NCI-H2107 (cell line): ENCODE data around the gene NEDD4L.
A peak's percentile ranks its signal among the peaks of the same experiment; 100 is the strongest.

ENCODE experiments used
- DNase-seq: peaks from one replicate; lab custom pipeline; 2025; lab: John Stamatoyannopoulos, UW

The NEDD4L gene

DNA sequence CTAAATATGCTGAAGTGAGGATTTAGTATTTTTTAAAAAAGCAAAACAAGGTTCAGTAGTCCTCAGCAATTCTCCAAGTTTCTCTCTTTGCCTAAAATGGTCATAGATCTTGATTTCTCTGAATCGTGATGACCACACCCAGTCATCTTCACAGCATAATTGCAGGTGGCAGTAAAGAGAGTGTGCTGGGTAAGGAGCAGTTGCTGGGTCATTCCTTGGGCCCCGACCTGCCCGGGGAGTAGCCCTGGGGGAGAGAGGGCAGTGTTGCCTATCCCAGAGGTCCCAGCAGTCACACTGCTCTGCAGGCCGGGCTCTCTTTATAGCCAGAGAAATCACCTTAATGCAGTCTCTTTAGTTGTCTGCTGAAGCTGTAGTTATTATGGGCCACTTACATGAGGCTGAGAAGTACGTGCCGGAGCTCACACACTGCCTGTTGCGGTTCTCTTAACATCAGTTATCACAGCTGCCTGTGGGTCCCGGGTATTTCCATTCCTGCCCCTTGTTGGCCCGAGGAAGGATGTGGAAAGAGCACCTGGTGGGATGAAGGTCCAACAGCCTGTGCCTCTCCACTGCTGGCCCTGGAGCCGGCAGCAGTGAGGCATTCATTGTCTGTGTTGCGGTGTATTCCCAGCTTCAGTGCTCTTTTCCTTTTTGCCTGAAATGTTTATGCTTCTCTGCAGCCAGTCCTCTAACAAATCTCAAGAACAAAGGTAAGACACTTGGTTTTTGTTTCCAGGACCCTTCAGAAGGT is 354.8 kb downstream of the NEDD4L start:
- DNase-seq: no peak

DNA sequence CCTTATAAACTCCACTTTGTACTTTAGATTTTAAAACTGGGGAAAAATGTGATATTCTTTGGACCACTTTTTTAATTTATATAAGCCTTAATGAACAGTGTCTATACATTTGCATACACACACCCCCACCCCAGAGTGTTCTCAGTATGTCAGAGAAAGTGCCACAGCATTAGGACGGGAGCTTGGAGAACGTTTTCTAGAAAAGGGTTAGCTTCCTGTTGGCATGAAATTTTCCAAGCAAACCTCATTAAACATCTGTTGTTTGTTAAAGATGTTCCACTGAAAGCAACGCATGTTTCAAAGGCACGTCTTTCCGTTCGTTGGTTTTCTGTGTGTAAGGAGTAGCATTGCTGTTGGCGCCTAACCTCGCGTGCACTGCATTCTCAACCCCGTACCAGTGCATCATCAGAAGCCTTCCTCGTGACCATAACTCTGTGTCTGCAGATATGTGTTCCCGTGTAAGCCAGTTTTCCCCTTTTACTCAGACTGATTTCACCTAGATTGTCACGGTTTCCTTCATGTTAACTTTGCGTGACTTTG is 356.4 kb downstream of the NEDD4L start:
- no peak for DNase-seq

DNA sequence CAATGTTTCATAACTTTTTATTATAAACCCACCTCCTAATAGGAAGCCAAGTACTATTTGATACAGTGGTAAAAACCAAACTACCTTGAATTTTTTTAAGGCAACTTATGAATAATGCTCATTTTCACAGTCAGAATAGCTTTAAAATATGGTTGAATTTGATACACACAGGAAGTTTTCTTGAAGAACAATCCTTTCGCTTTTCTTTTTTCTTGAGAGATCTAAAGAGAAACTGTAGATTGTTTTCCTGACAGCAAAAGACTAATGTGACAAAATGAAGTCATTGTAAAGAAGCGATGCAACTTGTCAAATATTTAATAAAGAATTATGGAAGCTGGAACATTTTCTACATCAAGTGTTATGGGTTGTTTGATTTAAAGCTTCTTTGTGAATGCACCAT is 357.2 kb downstream of the NEDD4L start:
- no peak for DNase-seq

DNA sequence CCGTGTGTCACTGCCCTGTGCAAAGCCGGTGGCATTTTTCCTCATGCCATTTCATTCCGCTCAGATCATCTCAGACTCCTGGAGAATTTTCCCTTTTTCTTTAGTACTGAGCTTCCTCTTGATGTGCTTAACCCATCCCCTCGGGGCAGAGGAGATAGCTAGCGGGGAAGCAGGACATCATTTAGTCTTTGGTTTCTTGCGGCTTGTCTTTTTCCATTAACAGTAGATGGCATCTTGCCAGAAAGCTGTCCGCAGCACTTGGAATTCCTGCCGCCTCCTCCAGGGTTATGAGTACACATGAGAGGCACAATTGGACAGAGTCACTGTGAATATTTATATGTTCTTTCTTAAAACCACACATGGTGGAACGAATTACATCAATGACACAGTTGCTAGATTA is 358.2 kb downstream of the NEDD4L start:
- peak; percentile 24 for DNase-seq

DNA sequence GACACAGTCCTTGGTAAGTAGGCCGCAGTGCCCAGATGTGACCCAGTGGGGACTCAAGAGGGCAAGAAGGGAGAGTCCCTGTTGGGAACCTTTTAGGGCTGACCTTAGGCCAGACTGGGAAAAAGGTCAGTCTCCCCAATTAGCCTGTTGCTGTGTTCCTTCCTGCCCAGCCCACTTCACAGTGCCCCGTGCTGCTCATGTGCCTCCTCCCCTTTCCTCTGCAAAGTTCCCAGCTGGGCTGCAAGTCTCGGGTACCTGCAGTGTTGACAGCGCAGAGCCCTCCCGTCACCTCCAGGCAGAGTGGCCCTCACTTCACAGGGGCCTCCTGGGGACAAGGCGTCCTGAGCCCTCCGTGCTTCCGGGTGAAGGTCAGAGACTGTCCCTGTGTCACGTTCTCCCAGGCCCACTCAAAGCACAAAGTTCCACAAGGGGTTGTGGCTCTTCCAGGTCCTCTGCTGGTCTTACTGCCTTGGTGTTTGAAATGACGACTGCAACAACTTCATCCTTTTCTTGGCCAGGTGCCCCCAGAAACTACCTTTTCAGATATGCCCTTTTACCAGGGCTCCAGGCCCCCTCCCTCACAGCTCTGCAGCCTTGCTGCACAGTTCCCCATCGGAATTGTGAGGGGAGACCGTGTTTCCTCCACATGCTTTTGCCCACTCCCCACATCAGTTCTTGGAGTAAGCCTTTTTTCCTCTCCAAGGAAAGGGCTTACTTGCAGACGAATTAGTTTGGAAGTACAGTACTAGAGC is 359.1 kb downstream of the NEDD4L start:
- no peak for DNase-seq

DNA sequence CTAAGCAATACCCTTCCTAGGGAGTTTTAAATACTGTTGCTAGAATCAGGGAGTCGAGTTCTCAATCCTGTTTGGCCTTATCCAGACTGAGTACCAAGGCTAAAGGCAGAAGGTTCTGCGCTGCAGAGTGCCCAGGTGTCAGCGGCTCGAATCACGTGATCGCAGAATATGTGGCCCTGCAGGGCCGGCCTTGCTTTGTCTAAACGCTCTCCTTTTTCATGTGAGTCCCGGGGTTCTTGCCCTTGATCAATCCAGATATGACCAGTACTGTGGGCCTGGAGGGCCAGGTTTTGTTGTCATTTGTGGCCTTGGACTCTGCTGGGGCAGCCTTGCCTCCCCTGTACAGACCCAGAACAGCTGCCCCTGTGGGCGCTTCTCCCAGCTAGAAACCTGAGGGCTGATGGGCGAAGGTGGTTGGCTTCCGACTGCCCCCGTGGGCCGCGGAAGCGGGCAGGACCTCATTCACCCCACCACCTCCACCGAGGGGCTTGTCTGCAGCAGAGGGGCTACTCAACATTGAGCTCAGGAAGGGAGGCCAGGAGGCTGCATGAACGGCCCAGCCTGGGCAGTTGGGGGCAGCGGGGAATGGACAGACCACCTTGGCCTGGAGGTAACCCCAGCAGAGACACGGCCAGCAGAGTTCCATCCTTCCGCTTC is 359.9 kb downstream of the NEDD4L start:
- DNase-seq: no peak

DNA sequence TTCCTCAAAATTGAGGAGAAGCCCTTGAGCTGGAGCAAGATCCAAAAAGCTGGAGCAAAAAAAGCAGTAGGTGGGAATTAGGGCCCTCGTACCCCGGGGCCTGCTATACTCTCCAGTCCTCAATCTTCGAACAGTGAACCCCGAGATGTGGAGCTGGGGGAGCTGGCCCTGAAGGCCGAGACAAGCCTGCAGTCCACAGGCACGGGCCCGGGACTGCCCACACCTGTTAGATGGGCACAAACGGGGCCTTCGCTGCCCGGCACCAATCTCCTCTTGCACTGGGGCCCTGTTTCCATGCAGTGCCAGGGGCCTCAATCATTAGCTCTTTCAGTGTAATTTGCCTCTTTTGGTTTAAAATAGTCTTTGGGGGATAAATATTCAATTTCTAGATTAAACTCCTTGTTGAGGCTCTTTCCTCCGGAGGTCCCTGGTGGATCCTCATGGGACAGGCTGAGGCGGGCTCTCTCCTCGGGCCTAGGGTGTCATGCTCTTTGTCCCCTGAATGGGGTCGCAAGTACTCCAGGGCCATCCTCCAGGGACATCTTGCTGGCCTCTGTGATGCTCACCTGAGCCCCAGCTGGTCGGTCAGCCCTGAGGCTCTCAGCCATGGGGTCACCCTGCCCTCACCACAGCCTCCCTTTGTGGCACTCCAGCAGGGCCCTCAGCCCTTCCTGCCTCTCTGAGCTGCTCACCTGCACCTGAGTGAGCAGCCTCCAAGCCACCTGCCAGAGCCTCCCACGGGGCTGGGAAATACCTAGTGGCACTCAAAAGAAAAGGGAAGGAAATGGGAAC is 361.3 kb downstream of the NEDD4L start:
- DNase-seq: peak; percentile 53

DNA sequence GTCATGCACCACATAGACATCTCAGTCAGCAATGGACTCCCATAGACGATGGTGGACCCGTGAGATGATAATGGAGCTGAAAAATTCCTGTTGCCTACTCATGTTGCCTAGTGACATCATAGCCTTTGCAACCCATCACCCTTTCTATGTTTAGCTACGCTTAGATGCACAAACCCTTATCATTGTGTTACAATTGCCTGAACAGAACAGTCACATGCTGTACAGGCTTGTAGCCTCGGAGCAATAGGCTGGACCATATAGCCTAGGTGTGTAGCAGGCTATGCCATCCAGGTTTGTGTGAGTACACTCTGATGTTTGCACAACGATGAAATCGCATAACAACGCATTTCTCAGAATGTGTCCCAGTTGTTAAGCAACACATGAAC is 363.2 kb downstream of the NEDD4L start:
- DNase-seq: no peak

DNA sequence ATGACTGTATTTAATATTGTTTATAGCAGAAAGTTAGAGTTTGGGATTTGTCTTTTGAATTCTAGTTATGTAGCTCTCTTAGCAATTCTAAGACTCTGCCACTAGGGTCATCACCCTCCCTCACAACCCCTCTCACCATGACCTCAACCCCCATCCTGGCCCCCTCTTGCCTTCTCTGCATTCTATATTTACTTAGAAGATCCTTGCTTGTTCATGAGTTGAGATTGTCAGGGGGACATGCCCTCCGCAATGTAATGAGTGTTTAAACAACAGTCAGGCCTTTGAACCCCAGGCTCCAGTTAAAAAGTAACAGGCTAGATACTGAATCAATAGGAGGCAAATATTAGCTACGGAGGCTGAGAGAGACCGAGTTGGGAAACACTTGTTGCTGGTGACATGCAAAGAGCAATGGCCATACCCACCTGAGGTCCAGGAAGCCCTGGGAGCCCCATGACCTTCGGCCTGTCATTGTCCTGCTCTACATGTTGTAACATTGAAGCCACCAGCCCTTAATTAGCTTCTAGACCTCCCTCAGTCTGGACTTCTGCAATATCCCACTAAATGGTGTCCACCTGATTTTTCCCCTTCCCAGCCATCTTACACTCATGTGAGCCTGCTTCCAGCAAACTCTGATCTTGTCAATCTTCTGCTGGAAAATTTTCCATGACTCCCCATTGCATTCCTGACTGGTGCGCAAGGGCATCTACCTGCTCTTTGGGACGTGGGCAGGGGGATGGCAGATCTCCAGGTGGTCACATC is 363.8 kb downstream of the NEDD4L start:
- DNase-seq: no peak

DNA sequence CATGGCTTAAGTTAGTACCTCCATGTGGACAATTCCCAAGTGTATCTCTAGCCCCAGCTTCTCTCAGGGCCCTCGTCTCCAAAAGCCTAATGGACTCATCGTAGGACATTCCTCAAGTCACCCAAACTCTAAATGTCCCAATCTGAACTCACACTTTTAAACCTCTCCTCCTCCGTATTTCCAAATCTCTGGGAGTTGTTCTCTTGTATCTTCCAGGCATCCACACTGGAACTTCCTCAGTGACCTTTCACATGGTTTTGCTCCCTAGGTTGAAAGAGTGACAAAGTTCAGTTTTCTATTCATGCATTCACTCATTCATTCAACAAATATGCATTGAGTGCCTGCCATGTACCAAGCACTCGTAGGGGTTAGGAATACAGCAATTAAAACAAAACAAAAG is 364.6 kb downstream of the NEDD4L start:
- no peak for DNase-seq

DNA sequence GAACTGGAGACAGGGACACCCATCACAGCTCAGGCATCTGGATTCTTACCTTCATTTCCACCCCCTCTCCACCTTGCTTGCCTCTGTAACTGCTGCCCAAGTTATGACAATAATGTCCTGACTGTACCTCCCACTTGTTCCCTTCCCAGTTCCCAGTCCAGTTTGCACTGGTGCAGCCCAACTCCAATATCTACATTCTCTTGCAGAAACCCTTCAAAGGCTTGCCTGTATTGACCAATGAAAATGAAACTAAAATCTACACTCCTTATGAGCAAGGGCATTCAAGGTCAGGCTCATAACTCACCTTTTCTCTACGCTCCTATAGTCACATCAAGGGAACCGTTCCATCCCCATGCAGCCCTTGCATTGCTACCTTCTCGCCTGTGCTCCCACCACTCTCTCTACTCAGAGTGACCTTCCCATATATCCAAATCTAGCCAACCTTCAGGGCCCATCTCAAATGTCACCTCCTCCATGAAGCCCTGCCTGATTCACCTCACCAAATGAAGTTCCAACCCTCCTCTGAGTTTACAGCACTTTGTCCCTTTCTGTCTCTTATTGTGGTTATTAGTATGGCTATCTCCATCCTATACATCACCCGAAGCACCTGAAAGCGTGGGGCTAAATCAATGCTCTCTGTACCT is 365.9 kb downstream of the NEDD4L start:
- DNase-seq: no peak

DNA sequence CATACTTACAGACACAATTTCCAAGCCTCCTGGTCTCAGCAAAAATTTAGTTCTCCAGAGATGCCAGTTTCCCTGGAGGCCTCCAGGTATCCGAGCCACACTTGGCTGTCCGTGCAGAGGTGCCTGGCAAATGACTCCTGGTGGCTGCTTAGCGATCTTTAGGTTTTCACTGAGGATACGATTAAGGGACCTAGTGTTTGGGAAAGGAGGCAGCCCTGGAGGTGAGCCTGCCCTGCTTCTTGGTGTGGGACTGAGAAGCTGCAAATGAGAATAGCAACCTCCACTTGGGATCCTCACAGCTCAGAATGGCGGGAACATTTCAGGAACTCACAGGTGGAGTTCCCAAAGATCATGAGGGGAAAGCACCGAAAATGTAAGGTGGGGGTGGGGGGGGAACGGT is 367.3 kb downstream of the NEDD4L start:
- no peak for DNase-seq

DNA sequence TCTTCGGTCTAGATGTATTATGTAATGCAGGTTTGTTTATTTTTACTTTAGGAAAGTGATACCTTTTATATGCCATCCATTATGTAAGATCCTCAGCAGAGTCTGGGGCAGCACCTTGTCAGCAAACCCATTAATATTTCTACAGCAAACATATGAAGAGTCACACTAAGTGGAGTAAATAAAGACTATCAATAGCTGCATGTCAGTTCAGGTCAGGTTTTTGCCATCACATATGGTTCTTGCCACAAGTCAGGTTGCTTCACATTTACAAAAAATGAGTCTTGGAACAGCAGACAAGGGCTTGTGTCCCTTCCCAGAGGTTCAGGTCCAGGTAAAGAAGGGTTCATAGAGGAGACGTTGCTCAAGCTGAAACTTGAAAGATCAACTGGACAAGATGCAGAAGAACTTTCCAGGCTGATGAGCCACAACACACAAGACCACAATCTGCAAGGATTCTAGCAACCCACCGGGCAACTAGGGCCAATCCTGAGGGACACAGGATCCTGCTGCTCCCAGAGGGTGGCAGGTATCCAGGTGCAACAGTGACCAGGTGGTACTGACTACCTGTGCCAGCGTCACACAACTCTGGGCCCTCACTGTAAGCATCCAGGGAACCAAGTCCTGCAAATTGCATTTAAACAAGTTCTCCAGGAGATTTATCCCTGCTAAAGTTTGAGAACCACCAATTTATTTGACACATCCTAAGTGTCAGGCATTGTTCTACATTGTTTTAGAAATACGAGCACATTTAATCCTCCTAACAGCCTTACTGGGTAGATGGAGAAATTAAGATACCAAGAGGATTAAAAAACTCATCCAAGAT is 369.0 kb downstream of the NEDD4L start:
- no peak for DNase-seq

DNA sequence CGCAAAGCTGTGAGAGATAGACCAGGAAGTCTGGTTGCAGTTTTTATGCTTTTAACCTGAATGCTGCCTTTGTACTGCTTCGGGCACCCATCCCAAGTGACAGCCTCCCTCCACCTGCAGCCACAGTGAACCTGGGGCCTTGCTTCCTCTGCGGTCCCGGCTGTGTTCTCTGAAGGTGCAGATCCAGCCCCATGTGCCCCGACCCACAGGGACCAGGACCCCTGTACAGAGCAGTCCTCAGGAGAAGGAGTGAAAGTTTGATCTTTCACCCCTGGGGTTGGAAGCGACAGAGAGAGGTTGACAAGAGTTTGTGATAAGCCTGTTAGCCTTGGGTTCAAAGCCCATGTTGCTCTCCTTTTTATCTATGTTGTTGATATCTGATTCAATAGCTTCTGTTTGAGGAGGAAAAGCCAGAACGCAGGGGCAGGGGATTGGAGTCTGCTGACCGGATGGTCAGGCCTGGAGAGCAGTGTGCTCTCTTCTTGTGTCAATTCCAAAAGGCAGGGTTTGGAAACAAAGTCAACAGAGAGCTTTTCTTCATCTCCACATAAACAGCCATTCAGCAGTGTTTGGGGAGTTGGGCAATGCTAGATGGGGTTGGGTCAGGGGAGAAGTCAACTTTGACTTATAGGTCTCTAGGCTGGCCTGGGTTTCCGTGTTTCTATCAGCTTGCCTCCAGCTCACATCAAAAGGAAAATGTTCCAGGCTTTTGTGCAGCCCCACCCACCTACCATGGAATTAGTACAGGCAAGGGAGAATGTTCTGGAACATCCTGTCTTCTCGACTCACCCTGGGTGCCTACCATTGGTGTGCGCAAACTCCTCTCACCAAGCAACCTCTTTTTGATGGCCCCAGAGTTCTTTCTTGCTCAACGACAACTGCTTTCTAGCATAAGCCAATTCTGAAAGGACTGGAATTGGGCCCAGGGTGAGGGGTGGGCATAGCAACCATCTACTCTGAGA is 369.9 kb downstream of the NEDD4L start:
- DNase-seq: no peak

DNA sequence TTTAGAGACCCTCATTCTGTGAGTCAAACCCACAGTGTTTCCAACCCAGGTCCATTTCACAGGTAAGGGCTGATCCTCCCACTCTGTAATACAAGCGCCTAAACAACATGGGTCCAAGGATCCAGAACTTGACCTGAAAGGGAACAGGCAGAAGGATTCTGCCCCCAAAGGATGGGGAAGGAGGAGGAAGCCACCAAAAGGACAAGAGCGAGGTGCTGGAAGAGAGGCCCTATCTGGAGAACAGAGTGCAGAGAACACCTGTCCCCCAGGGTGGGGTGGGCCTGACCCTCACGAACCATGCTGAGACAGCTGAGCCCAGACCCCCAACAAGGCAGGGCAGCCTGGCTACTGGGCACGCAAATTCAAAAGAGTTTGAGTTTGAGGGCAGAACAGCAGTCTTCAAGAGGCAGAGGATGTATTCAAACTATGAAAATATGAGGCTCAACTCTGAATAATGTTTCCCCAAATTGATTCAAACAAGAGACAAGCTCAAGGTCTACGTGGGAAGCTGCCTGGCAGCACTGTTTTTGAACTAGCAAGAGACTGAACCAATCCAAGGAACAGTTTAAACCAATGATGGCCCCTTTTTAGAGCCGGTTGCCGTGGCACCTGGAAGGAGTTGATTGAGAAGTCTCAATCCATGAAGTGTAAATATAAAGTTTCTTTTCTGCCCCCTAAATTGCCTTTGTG is 372.1 kb downstream of the NEDD4L start:
- DNase-seq: no peak

DNA sequence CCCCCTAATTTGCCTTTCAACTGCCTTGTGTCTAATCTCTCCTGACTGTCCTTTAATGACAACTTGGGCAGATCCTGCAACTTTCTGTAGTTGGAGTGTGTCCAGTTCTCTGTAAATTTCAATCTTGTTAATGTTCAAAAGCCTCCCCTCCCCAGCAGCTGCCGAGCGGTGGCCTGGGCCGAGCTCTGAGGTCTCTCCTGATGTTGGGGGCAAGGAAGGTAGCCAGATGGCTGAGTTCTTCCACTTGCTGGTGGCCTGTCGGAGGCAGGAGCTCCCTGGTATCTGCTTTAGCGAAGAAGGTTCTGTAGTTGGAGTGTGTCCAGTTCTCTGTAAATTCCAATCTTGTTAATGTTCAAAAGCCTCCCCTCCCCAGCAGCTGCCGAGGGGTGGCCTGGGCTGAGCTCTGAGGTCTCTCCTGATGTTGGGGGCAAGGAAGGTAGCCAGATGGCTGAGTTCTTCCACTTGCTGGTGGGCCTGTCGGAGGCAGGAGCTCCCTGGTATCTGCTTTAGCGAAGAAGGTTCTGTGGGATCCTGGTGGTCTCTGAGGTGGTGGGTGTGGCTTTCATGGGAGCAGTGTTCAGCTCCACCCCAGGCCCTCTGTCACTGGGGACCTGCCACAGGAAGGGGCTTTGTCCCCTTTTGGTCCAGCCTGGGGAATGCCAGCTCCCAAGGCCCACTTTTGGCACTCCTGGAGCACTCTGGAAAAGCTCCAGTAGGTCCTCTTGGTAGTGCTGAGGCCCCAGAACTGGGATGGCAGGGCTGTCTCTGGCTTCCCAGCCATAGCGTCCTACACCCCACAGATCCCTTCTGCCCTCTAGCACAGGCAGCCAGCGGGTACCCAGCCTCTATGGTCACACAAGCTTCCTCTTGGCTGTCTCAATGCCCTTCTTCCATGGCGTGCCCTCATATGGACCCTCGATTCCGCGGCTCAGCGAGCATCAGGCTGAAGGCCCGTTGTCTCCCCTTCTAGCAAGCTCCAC is 373.0 kb downstream of the NEDD4L start:
- no peak for DNase-seq

DNA sequence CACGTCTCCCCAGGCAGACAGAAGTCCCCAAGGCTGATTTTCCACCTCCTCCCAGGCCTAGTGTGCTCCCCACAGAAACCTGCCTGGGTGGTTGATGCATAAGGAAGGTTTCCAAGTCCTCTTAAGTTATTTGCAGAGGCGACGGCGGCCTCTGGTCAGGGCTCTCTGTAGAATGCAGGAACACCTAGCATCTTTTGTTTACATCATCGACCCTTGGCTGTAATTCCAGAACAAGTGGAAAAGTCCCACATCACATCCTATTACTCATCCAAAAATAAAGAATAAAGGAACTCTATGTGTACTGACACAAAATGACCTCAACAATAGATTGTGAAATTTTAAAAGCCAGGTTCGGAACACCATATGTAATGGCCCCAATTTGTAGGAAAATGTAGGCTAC is 373.7 kb downstream of the NEDD4L start:
- no peak for DNase-seq
